Tibial nerve (tissue), 4 donors: ENCODE results near the gene GRIP2.

ENCODE experiments used
- EP300 ChIP-seq, 2 donors: sonication (generic); formaldehyde crosslinking; IDR thresholded peaks; one replicate each; pipeline ENCODE4 v1.6.1; 2017; ENCODE audit warnings: antibody characterized with exemption in 2 of 2, mild to moderate bottlenecking in 1 of 2
- POLR2A ChIP-seq, 2 donors: fragments of 450-650 bp; IDR thresholded peaks; one replicate each; pipeline ENCODE4 v1.6.1; 2017; ENCODE audit warnings: antibody characterized with exemption in 2 of 2, mild to moderate bottlenecking in 2 of 2, moderate library complexity in 2 of 2
- TF ChIP-seq, protein P1 (sequence below), 5 experiments: fragments of 200-600 bp in 3 of 5; fragments of 450-650 bp in 2 of 5; sonication (generic) in 3 of 5; IDR thresholded peaks; one replicate each; pipeline ENCODE4 v1.5.1; 2016 to 2019; ENCODE audit warnings: antibody characterized with exemption in 5 of 5, mild to moderate bottlenecking in 3 of 5, moderate library complexity in 2 of 5

DNA sequence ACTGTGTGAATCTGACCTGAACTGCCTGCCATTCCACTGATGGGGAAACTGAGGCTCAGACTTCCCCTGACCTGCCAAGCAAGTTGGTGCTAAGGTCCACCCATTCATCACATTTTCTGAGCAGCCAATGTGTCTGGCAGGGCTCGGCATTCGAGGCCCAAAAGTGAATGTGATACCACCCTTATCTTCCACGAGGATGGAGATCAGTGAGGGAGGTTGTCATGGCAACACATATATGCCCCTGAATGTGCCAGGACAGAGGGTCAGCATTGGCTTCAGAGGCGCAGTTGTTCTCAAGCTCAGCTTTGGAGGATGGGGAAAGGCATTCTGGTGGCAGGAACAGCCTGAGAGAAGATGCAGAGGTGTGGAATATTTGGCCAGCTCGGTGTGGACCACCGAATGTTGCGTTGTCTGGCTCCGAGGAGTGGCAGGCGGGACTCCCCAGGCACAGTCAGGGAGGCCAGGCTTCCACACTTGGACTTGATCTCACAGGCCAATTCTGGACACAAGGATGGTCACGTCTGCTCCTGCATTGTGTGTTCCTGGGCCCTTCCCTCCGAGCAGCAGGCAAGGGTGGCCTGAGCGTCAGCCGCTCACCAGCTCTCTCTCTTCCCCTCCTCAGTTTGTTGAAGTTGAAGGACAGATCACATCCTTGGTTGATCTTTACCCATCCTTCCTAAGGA is 63.4 kb downstream of the GRIP2 start:
- TF ChIP-seq POLR2A (IDR thresholded peaks at IDR 0.05) (no peak), EP300 (IDR thresholded peaks at IDR 0.05) (no peak)
- TF ChIP-seq, protein P1, sequence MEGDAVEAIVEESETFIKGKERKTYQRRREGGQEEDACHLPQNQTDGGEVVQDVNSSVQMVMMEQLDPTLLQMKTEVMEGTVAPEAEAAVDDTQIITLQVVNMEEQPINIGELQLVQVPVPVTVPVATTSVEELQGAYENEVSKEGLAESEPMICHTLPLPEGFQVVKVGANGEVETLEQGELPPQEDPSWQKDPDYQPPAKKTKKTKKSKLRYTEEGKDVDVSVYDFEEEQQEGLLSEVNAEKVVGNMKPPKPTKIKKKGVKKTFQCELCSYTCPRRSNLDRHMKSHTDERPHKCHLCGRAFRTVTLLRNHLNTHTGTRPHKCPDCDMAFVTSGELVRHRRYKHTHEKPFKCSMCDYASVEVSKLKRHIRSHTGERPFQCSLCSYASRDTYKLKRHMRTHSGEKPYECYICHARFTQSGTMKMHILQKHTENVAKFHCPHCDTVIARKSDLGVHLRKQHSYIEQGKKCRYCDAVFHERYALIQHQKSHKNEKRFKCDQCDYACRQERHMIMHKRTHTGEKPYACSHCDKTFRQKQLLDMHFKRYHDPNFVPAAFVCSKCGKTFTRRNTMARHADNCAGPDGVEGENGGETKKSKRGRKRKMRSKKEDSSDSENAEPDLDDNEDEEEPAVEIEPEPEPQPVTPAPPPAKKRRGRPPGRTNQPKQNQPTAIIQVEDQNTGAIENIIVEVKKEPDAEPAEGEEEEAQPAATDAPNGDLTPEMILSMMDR (IDR thresholded peaks at IDR 0.05), result no peak
